ENCODE results near the gene DEDD.

Gene DEDD

DNA sequence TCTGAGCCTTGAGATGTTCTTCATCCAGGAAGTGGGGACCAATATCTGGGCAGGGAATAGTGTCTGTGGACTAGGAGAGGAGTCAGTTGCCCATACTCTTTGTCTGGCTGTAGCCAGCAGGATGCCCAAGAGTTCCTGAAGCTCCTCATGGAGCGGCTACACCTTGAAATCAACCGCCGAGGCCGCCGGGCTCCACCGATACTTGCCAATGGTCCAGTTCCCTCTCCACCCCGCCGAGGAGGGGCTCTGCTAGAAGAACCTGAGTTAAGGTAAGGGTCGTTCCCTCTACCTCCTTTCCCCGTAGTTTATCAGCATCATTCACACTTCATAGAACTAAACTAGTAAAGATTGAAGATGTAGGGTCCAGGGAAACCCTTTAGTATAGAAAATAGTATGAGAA is 30.3 kb upstream of the DEDD start:
- no peak for DNase-seq

DNA sequence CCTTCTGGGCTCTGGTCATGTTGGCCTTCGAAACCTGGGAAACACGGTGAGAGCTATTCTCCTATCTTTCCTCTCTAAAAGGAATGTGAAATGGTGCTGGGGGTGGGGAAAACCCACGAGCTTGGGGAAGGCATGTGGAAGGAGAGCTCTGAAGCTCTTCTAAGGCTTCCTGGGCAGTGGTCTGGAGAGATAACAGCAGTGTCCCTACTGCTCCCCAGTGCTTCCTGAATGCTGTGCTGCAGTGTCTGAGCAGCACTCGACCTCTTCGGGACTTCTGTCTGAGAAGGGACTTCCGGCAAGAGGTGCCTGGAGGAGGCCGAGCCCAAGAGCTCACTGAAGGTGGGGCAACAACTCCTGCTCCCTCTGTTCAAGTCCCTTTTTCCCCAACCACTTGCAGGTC is 29.6 kb upstream of the DEDD start:
- no peak for DNase-seq

DNA sequence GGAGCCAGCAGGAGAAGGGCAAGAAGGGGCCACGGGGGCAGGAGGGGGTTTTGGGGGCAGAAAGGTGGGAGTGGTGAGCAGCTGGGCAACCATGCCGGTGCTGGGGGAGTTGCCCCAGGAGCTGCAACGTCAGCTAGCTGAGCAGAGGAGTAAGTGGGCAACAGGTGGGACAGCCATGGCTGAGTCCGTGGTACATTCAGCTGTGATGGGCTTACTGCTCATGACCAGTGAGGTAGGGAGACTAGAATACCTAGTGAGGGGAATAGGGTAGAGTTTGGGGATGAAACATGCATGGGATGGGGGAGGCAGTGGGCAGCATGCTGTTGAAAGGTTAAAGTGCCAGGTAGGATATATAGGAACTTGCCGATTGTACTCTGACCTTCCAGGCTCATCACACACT is 29.2 kb upstream of the DEDD start:
- DNase-seq: no peak

DNA sequence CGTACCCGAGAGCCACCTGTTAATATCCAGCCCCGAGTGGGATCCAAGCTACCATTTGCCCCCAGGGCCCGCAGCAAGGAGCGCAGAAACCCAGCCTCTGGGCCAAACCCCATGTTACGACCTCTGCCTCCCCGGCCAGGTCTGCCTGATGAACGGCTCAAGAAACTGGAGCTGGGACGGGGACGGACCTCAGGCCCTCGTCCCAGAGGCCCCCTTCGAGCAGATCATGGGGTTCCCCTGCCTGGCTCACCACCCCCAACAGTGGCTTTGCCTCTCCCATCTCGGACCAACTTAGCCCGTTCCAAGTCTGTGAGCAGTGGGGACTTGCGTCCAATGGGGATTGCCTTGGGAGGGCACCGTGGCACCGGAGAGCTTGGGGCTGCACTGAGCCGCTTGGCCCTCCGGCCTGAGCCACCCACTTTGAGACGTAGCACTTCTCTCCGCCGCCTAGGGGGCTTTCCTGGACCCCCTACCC is 28.2 kb upstream of the DEDD start:
- no peak for DNase-seq

DNA sequence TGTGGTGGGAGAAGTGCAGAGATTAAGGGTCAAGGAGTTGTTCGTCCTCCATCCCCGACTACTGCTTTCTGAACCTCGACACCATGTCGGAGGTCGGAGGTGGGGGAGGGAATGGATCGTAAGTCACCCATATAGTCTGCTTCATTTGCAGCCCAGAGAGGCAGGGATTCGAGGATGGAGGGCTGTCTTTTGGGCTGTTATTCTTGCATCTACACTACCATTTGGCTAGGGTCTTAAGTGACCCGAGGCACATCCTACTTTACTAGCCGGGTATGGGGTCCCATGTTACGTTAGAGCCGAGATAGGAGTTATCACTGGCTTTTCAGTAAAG is 27.4 kb upstream of the DEDD start:
- DNase-seq: no peak

DNA sequence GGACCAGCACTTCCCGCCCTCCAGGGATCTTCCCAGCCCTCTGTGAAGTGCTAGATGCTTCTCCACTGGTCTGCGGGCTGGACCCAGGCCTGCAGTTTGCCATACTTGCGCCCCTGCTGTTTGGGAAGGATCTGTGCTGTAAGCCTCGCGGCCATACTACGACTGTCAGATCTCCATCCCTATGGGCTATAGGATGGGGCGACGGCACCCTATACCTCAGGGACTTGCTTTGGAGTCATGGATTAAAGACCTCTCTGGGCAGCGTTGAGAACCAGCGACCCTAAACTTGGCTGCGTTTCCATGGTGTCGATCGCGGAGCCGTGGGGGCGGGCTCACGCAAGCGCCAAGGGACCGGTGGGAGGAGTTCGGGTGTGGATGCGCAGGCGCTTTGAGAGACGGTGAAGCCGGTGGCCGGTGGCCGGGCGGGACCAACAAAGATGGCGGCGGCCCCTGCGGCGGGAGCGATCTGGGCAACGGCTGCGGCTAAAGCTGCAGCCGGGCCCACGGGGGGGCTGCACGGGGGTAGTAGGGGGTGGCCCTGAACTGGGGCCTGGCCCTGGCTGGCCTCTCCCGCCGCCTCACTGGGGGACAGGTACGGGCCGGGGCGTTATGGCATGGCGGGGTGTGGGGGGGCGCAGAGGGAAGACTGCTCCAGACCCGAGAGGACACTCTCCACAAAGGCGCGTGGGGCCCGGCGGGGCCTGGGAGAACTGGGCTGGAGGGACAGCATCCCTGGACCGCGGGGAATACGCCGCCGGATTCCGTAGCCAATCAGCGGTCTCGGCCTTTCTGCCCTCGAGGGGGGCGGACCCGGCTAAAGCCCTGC is 26.8 kb upstream of the DEDD start, which contains the start of gene USP21:
TSS of gene USP21 (plus strand) at position 414 of the 826 bp plus-strand sequence. CDS start 1,141 bp downstream, outside the sequence.
- peak; percentile 88 to 89 for DNase-seq

DNA sequence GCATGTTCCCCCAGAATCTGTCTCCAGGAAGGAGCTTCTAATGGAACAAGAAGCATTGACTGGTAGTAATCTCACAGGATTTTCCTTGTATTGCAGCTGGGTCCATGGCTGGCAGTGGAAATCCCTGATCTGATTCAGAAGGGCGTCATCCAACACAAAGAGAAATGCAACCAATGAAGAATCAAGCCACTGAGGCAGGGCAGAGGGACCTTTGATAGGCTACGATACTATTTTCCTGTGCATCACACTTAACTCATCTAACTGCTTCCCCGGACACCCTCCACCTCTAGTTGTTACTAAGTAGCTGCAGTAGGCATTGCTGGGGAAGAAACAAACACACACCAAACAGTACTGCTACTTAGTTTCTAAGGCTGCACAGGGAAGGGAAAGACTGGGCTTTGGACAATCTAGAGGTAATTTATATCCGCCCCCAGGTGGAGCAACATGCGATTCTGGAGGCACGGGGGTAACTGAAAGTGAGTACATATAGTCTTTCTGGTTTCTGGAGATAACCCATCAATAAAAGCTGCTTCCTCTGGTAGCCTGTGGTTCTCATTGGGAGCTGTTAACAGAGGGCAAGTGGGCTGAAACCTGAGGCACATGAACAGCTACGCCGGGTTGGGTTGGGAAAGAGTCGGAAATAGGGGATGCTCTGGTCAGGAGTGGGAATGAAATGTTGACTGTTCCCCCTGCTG is 26.0 kb upstream of the DEDD start:
- DNase-seq: no peak

DNA sequence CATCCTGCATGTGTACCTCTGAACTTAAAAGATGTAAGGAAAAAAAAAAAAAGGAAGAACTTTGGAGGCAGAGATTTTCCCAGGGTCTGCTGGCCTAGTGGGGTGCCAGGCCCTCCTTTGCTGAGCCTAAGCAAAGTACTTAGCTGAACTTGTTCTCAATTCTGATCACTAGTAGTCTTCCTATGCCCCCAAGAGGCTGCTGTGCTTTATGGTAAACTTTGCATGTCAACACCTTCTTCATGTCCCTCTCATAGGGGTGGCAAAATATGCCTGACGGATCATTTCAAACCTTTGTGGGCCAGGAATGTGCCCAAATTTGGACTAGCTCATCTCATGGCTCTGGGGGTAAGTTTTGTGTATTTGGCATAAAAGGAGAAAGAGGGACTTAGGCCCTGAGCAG is 25.4 kb upstream of the DEDD start:
- DNase-seq: no peak

DNA sequence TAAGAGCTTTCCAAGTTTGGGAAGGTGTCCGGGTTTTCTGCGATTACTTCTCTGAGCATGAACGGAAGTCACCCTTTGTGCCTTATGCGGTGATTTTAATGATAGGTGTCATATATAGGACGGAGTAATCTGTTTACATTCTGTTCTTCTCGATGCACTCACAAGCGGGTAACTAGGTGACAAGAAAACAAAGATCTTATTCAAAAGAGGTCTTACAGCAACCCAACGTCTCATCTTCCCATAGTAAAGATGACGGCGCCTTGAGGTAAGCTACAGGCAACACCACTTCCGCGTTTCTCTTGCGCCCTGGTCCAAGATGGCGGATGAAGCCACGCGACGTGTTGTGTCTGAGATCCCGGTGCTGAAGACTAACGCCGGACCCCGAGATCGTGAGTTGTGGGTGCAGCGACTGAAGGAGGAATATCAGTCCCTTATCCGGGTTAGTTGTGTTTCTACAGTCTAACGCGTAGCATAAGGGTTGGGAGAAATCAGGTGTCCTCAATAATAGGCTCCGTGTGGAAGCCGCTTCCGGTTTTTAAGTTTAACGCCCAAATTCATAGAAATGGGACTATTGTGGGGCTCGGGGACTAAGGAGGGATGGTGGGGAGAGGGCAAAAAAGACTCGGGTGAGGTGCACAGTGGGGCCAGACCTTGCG is 21.3 kb upstream of the DEDD start, which contains the start of gene UFC1:
TSS of gene UFC1 (plus strand) at position 297 of the 656 bp plus-strand sequence. CDS start at position 317, 20 bp downstream.
- DNase-seq: peak; percentile 63 to 78

DNA sequence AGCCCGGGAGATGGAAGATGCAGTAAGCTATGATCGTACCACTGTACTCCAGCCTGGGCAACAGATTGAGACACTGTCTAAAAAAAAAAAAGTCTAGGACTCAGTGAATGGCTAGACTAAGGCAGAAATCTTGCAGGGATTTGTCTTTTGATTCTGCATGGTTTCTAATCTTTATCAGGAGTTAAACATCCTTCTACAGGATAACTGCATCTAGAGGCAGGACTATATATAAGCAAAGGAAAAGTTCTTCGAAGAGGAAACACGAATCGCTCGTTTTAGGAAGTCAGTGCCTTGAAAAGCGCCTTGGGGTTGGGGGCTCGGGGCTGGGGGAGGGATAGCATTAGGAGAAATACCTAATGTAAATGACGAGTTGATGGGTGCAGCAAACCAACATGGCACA is 20.7 kb upstream of the DEDD start:
- DNase-seq: no peak

DNA sequence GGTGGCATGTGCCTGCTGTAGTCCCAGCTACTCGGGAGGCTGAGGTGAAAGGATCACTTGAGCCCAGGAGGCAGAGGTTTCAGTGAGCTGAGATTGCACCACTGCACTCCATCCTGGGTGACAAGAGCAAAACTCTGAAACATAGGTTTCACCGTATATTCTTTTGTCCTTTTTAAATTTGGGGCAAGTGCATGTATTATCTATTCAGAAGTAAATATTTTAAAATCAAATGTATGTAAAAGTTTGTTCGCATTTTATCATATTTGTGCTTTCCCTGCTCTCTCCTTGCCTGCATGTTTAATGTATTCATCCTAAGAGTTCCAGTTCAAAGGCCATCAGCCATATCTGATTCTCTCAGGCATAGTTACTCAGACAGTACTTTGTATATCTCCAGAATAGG is 13.4 kb upstream of the DEDD start:
- no peak for DNase-seq

DNA sequence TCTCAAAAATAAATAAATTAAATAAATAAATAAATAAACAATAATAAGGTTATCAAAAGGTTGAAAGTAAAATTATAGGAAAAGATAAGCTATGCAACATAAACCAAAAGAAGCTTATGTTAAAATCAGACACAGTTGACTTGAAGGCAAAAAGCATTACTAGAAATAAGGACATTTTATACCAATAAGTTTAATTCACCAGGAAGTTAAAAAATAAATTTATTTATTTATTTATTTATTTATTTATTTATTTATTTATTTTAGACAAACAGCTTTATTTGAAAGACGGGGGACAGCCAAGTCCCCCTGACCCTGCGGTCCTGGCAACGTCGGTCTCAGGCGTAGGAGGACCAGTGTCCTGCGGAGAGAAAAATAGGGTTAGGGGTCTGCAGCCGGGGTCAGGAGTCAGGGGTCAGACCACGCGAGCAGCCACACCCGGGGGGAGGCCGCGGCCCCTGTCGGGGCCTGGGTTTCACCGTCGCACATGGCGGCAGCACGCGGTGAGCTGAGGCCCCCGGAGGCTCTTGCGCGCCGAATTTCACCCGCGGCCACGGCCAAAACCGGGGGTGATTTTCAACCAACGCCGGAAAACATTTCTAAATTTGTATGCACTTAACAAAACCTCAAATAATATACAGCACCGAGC is 8.4 kb upstream of the DEDD start:
- DNase-seq: no peak

DNA sequence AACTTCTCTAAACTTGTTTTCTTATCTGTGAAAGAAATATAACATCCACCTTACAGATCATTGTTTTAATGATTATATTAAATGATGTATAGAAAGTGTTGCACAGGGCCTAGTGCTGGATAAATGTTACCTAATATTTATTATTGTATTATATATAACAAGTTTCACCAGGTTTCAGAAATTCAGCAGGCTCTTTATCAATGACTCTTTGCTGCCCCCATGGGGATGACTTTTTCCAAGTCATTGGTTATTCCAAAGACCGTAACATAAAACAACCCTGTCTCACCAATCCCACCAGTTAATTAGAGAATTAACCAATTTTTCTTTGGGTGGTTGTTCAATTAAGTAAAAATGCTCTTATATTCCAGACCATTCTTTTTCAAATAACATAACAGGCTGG is 7.3 kb upstream of the DEDD start:
- DNase-seq: peak in 1 of 2 experiments; percentile 17

DNA sequence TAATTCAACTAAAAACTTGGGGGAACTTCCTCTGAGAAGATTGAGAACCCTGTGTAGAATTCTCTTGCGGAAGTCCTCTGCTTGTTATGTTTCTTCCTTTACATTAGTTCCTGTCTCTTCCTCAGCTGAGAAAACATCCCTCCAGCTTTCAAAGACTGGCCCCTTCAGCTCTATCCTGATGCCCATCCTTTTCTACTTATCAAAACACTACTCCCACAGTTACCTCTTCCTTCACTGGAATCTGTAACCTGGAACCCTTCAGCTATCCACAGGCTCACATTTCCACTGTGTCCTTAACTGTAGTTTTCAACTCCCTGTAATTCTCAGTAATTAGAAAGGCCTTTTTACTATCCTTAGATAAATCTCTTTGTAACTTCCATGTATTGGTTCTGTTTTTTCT is 6.0 kb upstream of the DEDD start:
- no peak for DNase-seq

DNA sequence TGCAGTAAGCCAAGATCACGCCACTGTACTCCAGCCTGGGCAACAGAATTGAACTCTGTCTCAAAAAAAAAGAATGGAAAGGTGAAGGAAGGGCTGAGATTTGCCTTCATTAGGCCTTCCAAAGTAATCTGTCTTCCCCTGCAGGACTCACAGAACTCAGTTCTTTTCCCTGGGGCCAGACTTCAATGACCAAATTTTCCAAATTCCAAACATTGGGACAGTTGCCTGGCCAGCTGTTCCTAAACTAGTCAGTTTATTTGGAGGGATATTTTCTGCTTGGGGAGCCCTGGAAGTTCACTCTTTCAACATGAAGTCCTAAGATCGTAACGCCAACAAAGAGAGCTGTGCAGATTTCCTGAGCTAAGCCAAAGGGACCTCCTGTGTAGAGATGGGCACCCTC is 5.4 kb upstream of the DEDD start:
- no peak for DNase-seq

DNA sequence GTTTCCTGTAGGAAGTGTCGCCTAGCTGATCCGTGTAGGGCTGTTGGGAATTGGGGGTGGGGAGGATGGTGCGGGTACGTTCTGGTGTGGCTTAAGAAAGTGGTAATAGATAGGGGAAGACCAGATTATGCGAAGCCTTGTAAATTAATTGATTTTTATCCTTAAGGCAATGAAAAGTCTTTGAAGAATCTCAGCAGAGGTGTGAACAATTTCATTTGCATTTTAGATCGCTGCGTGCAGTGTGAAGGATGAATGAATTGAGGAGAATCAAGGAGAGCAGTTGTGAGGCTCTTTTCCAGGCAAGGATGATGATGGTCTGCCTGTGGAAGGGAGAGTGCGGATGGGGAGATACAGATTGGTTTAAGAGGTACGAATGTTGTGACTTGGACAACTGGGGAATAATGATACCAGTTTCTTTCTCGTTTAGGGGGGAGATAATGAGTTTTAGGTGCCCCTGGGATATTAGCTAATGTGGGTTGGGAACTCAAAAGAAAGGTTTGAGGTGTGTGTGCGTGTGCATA is 813 bp upstream of the DEDD start:
- no peak for DNase-seq

DNA sequence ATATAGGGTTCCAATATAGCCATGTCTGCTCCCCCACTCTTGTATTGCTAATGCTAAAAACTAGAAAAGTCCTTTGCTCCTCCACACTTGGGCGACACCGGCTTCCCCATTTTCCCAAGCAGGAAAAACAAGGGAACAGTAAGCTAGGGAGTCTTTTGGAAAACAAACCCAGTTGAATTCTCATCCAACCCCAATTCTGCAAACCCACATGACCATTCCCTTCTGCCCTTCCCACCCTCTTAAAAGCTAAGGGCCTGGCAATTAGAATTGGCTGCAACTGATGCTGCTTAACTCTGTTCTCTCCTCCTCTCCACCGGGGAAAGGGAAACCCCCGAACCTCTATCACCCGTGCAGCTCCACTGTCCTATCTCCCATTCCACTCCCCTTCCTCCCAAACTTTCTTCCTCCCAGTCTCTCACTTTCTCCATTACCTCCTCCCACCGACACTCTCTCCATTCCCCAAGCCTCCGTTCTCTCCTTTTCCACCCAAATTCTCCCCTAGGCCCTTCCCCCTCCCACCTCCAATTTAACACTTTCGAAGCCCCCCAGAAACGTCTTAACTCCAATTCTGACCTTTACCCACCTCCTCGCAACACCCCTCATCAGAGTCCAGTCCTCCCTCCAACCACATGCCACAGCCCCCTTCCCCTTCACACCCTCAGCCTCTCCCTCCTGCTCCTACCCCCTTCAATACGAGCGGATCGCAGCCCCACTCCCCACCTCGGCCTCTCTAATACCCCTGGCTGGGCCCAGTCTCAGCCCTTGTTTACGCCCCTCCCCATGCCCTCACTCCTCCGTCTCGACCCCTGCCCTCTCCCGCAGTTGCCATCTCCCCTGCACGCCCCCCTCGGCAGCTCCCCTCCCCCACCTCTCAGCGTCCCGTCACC is 701 bp downstream of the DEDD start:
- no peak for DNase-seq

DNA sequence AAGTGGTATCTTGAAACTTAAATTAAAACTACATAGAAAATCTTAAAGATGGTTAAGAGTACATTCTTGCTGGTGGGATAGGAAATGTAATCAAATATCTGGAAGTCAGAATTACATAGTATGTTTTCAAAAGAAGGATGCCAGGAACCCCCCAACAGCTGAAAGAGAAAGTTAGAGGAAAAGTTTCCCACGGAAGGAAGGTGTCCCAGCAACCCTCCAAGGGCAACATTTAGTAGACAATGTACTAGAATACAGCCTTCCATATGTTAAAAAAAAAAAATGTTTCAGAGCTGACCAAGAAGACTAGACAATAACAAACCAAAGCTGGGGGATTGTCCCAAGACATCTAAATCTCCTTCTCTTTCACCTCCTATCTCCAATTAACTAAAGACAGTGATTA is 2.2 kb downstream of the DEDD start:
- DNase-seq: no peak

DNA sequence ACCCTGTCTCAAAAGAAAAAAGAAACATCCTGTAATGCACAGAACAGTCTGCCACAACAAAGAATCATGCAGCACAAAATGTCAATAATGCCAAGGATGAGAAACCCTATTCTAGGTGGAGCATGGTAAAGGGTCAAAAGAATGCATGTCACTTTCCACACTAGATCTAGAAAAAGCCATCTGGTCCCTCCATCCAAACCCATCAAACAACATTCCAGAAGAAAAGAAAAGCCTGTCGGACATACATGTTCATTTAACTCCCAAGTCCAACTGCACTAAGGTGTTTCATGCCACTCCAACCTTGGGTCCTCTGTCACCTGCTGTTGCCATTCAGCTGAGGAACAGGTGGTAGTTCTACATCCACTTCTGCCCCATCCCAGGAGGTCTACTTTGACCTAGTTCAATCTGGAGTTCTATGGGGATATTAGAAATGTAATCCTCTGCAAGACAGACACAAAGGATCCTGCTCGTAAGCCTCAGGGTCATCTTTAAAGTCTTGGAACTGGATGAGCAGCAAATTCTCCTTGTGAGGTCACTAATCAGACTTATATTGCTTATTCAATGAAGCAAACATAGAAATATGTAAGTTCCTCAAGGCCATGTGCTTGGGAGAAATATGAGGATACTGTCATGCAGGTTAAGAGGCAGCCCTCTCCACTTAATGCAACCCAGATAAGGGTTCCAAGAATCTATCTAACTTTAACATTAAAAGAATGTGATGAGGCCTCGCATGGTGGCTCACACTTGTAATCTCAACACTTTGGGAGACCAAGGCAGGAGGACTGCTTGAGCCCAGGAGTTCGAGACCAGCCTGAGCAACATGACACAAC is 3.7 kb downstream of the DEDD start:
- no peak for DNase-seq

DNA sequence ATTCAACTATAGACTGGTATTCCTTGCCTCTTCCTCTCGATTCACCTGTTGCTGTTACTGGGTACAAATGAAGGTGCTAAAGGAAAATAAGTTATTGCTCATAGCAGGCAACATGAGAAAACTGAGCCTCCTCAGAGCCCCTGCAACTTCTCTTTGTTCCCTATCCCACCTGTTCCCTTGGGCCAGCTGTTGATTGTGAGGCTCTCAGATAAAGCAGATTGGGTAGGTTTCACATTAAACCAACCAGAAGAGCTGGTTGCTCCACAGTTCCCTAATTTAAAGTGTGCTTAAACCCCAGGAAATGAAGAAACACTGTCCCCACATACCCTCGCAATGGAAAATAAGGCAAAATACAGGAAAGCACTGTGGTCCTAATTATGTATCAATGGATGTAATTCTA is 4.8 kb downstream of the DEDD start:
- DNase-seq: no peak

DNA sequence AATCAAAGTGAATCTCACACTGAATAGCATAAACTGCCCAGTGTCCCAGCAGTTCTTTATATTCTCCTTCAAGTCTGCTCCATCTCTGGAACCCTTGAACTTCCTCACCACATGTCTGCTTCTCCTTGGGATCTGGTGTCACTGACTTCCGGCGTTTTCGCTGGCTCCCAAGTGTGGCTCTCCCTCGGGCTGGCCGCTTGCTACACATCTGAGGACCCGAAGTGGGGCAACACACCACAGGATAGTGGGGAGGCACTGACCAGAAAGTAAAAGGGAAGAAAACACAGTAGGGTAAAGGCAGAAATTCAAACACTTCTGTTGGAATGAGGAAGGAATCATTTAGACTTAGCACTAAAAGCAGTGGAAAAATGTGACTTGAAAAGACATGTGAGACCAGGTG is 9.5 kb downstream of the DEDD start:
- DNase-seq: no peak

All from stimulated activated CD4-positive, alpha-beta T cell treated with anti-CD3 and anti-CD28 coated beads, Interleukin-4, amount 100 ng/mL, for 4 hours (primary cell).